Right kidney (tissue), 1 donor: ENCODE measurements around the gene TMEM231.

Source experiments
- DNase-seq: peaks from one replicate; pipeline ENCODE4 v3.0.0-alpha.2; 2016

The TMEM231 gene

DNA sequence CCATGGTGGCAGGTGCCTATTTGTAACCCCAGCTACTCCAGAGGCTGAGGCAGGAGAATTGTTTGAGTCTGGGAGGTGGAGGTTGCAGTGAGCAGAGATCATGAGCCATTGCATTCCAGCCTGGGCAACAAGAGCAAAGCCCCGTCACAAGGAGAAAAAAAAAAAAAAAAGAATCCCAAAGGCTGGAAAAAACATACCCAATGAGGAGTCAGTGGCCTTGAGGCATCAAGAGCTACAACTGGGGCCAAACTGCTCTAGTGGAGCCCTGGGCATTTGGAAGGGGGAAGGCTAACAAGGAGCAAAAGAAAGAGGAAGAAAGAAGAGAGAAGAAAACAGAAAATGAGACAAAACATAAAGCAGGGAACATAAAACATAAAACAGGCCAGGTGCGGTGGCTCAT is 67.7 kb downstream of the TMEM231 start:
- DNase-seq, result no peak
